ENCODE data around the gene SAMD9. TPM values are rescaled to one million over a fixed set of nuclear protein-coding genes. Genes with fewer than 3 reads are reported as not detected.
A peak's percentile ranks its signal among the peaks of the same experiment; 100 is the strongest.

Gene SAMD9
- total RNA-seq, 1 experiment from 2014 or later, result 28.8 TPM

DNA sequence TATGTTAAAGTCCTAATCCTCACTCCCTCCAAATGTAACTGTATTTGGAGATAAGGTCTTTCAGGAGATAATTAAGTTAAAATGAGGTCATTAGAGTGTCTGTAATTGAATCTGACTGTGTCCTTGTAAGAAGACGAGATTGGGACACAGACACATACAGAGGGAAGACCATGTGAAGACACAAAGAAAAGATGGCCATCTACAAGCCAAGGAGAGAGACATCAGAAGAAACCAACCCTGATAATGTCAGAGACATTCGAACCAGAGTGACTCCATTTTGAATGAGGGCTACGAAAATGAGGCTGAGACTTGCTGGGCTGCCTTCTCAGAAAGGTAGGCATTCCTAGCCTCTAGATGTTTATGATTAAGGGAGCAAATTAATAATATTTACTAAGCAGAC, 30.9 kb upstream of the SAMD9 start:
- H3K4me2 ChIP-seq (ENCODE audit: low read depth, low read length, poor library complexity, severe bottlenecking), result peak overlapping the region; percentile 77
- no peak for DNase-seq
- H3K27ac ChIP-seq (ENCODE audit: low read length), result peak overlapping the region; percentile 60; the same call in 1 of the 2 replicates
- no peaks in the 10 kb centered on the region for H3K27me3 ChIP-seq (ENCODE audit: low read length)
- H3K4me3 ChIP-seq (ENCODE audit: low read length), result peak overlapping the region; percentile 68; the same call in 1 of the 2 replicates
- H3K4me1 ChIP-seq (ENCODE audit: low read length), result peaks cover 53% of the 10 kb centered on the region
- no peaks in the 10 kb centered on the region for H4K20me1 ChIP-seq (ENCODE audit: insufficient read depth, low read depth, low read length)
- no peaks in the 10 kb centered on the region for H3K79me2 ChIP-seq (ENCODE audit: low read length)
- H3K9me3 ChIP-seq (ENCODE audit: low read length), result no peaks in the 10 kb centered on the region
- H2AFZ ChIP-seq (ENCODE audit: low read length), result peak overlapping the region; percentile 98
- H3K9me2 ChIP-seq (replicated peaks; ENCODE audit: insufficient read depth, low read length), result no peaks in the 10 kb centered on the region
- H3K36me3 ChIP-seq (ENCODE audit: insufficient read depth, low read length), result no peaks in the 10 kb centered on the region
- H3K9ac ChIP-seq (ENCODE audit: low read length), result peak overlapping the region; percentile 68

DNA sequence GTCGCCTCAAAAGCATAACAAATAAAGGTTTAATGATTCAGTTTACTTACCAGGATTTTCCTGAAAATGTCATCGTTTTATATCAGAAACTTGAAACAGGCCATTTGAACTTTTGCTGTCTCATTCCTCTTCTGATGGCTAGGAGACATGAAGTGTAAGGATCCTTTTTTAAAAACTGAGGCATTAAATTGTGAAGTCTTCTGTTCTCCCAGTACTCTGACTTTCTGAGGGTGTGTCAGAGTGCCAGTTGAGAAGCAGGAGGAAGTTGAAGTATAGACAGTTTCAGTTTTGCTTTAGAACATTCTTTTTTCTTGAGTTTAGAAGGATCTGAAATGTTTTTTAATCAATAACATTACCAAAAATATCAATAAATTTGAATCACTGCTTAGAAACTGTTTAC, 30.4 kb upstream of the SAMD9 start, which contains the start of gene SAMD9L:
Gene SAMD9L (minus strand): TSS at position 242 of the 400 bp plus-strand sequence. CDS start 12,414 bp downstream, outside the sequence.
- DNase-seq, result peak; percentile 65
- Histone ChIP-seq H4K20me1 (ENCODE audit: insufficient read depth, low read depth, low read length) (no peaks in the 10 kb centered on the region), H3K4me1 (ENCODE audit: low read length) (peaks cover 53% of the 10 kb centered on the region), H3K4me2 (ENCODE audit: low read depth, low read length, poor library complexity, severe bottlenecking) (peak within 1 kb of the TSS; percentile 77), H3K9me3 (ENCODE audit: low read length) (no peaks in the 10 kb centered on the region), H3K79me2 (ENCODE audit: low read length) (no peaks in the 10 kb centered on the region), H3K36me3 (ENCODE audit: insufficient read depth, low read length) (no peaks in the 10 kb centered on the region), H3K27ac (ENCODE audit: low read length) (peak within 1 kb of the TSS; percentile 60), H3K27me3 (ENCODE audit: low read length) (no peaks in the 10 kb centered on the region), H2AFZ (ENCODE audit: low read length) (peak within 1 kb of the TSS; percentile 98), H3K9ac (ENCODE audit: low read length) (peak within 1 kb of the TSS; percentile 68), H3K9me2 (replicated peaks; ENCODE audit: insufficient read depth, low read length) (no peaks in the 10 kb centered on the region), H3K4me3 (ENCODE audit: low read length) (peak within 1 kb of the TSS; percentile 68)

DNA sequence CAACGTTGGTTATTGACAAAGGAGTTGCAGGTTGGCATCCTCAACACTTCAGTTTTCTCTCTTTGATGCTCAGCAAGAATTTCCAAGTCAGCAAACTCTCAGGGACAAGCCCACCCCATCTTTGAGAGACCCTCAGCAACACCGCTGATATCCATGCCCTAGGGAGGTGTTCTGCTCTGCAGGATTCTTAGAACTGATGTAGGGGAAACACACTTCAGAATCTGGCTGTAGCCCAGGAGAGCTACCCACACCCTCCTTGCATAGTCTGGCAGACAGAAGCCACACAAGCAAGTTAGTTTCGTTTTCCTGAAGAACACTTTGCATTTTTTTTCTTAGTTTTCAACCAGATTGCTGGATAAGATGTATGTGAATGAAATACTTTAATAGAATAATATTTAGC, 29.6 kb upstream of the SAMD9 start:
- Histone ChIP-seq H3K4me3 (ENCODE audit: low read length) (peak overlapping the region; percentile 68), H3K9me3 (ENCODE audit: low read length) (no peaks in the 10 kb centered on the region), H3K4me1 (ENCODE audit: low read length) (peaks cover 53% of the 10 kb centered on the region), H3K79me2 (ENCODE audit: low read length) (no peaks in the 10 kb centered on the region), H3K27ac (ENCODE audit: low read length) (peak overlapping the region; percentile 60), H3K36me3 (ENCODE audit: insufficient read depth, low read length) (no peaks in the 10 kb centered on the region), H3K9ac (ENCODE audit: low read length) (peak overlapping the region; percentile 68), H3K4me2 (ENCODE audit: low read depth, low read length, poor library complexity, severe bottlenecking) (peak overlapping the region; percentile 77), H3K9me2 (replicated peaks; ENCODE audit: insufficient read depth, low read length) (no peaks in the 10 kb centered on the region), H3K27me3 (ENCODE audit: low read length) (no peaks in the 10 kb centered on the region), H2AFZ (ENCODE audit: low read length) (peak overlapping the region; percentile 98), H4K20me1 (ENCODE audit: insufficient read depth, low read depth, low read length) (no peaks in the 10 kb centered on the region)
- DNase-seq, result peak; percentile 76

DNA sequence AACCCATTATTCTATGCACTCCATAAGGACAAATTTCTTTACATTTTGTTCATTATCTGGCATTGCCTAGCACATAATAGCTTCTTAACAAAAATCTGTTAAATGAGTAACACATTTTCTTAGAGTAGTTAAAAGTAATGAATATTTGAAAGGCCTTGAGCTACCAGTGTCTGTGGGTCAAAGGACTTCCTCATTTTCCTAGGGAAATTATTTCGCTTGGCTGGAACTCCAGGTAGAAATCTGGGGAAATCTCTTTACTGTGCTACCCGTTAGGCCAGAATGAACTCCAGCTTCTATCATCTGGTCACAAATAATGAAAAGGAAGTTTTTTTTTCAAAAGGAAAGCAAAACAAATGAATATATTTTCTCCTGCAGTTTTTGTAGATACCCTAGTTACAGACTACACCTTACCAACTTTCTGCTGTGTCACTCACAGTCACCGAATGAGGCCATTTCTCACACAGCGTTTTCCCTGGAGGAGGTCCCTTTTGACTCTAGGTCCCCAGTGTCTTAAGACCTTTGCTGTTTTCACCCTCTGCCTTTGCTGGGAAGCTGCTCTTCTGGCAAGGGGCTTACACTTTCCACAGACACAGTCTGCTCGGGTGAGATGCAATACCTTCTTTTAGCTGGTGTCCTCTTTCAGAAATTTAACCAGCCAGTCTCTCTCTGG, 28.8 kb upstream of the SAMD9 start:
- Histone ChIP-seq H3K27me3 (ENCODE audit: low read length) (no peaks in the 10 kb centered on the region), H3K4me1 (ENCODE audit: low read length) (peaks cover 53% of the 10 kb centered on the region), H2AFZ (ENCODE audit: low read length) (peak overlapping the region; percentile 98), H3K9me3 (ENCODE audit: low read length) (no peaks in the 10 kb centered on the region), H3K27ac (ENCODE audit: low read length) (peak overlapping the region; percentile 60), H3K79me2 (ENCODE audit: low read length) (no peaks in the 10 kb centered on the region), H4K20me1 (ENCODE audit: insufficient read depth, low read depth, low read length) (no peaks in the 10 kb centered on the region), H3K36me3 (ENCODE audit: insufficient read depth, low read length) (no peaks in the 10 kb centered on the region), H3K4me3 (ENCODE audit: low read length) (peak overlapping the region; percentile 68), H3K9me2 (replicated peaks; ENCODE audit: insufficient read depth, low read length) (no peaks in the 10 kb centered on the region), H3K9ac (ENCODE audit: low read length) (peak overlapping the region; percentile 68), H3K4me2 (ENCODE audit: low read depth, low read length, poor library complexity, severe bottlenecking) (peak overlapping the region; percentile 77)
- peak; percentile 59 for DNase-seq

DNA sequence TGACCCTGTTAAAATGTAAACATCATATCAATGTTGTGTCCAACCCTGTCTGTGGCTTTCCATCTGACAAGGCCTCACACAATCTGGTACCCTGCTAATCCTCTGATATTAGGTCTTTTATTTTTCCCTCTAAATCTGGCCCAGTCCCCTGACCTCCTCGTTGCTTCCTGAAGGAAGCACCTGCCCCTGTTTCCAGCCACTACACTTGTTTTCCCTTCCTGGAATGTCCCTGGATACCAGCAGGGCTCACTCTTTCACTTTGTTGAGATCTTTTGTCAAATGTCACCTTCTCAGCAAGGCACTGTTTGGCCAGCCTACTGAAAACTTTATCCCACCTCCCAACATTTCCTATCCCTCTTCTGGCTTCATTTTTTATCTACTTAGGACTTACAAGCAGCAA, 28.3 kb upstream of the SAMD9 start:
- H3K4me2 ChIP-seq (ENCODE audit: low read depth, low read length, poor library complexity, severe bottlenecking), result peak overlapping the region; percentile 77
- H3K9ac ChIP-seq (ENCODE audit: low read length), result peak overlapping the region; percentile 68
- H3K27me3 ChIP-seq (ENCODE audit: low read length), result no peaks in the 10 kb centered on the region
- H3K79me2 ChIP-seq (ENCODE audit: low read length), result no peaks in the 10 kb centered on the region
- no peaks in the 10 kb centered on the region for H3K9me2 ChIP-seq (replicated peaks; ENCODE audit: insufficient read depth, low read length)
- no peaks in the 10 kb centered on the region for H3K36me3 ChIP-seq (ENCODE audit: insufficient read depth, low read length)
- H3K9me3 ChIP-seq (ENCODE audit: low read length), result no peaks in the 10 kb centered on the region
- H2AFZ ChIP-seq (ENCODE audit: low read length), result 0 out of 2 replicates have a peak overlapping the region, but pooled peaks have one; percentile 78
- DNase-seq, result no peak
- H3K4me3 ChIP-seq (ENCODE audit: low read length), result peak overlapping the region; percentile 68; the same call in 1 of the 2 replicates
- peak overlapping the region; percentile 60 for H3K27ac ChIP-seq (ENCODE audit: low read length)
- peaks cover 53% of the 10 kb centered on the region for H3K4me1 ChIP-seq (ENCODE audit: low read length)
- H4K20me1 ChIP-seq (ENCODE audit: insufficient read depth, low read depth, low read length), result no peaks in the 10 kb centered on the region

DNA sequence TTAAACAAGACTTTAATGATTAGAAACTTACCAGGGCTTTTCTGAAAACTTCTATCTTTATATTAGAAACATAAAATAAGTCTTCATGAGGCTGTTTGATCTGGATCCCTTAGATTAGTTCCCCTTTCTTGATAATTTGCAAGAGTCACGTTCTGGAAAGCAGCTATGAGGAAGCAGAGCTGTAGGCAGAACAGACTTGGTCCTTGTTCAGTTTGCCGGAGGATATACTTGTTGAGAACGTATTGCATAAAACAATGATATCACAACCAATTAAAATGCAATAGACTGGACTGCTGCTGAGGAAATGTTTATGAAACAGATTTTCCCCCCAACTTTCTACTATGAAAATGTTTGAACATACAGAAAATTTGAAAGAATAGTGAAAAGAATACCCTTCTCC, 27.6 kb upstream of the SAMD9 start:
- peak overlapping the region; percentile 60 for H3K27ac ChIP-seq (ENCODE audit: low read length)
- no peaks in the 10 kb centered on the region for H3K9me3 ChIP-seq (ENCODE audit: low read length)
- H3K79me2 ChIP-seq (ENCODE audit: low read length), result no peaks in the 10 kb centered on the region
- H2AFZ ChIP-seq (ENCODE audit: low read length), result peak overlapping the region; percentile 78; the same call in 1 of the 2 replicates
- no peaks in the 10 kb centered on the region for H3K9me2 ChIP-seq (replicated peaks; ENCODE audit: insufficient read depth, low read length)
- peak overlapping the region; percentile 68; the same call in 1 of the 2 replicates for H3K9ac ChIP-seq (ENCODE audit: low read length)
- peak overlapping the region; percentile 77 for H3K4me2 ChIP-seq (ENCODE audit: low read depth, low read length, poor library complexity, severe bottlenecking)
- H3K4me1 ChIP-seq (ENCODE audit: low read length), result peaks cover 46% of the 10 kb centered on the region
- peak overlapping the region; percentile 68; the same call in 1 of the 2 replicates for H3K4me3 ChIP-seq (ENCODE audit: low read length)
- DNase-seq, result peak; percentile 83
- no peaks in the 10 kb centered on the region for H3K36me3 ChIP-seq (ENCODE audit: insufficient read depth, low read length)
- H3K27me3 ChIP-seq (ENCODE audit: low read length), result no peaks in the 10 kb centered on the region
- H4K20me1 ChIP-seq (ENCODE audit: insufficient read depth, low read depth, low read length), result no peaks in the 10 kb centered on the region

DNA sequence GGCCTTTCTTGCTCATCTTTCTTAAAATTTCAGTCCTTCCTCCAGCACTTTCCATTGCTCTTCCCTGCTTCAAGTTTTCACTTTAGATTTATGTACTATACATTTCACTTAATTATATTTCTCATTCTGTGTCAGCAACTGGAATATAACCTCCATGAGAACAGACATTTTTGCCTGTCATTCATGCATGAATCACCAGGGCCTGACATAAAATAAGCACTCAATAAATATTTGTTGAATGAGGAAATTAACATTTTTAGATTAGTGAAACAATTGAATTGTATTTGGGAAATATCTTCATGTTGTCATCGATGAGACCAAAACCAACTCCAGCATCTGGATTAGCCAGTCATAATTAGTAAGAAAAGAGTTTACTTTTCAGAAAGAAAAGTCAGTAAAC, 24.3 kb upstream of the SAMD9 start:
- Histone ChIP-seq H3K9ac (ENCODE audit: low read length) (no peak overlapping the region), H3K9me3 (ENCODE audit: low read length) (no peaks in the 10 kb centered on the region), H3K27me3 (ENCODE audit: low read length) (no peaks in the 10 kb centered on the region), H4K20me1 (ENCODE audit: insufficient read depth, low read depth, low read length) (no peaks in the 10 kb centered on the region), H3K4me1 (ENCODE audit: low read length) (peaks cover 27% of the 10 kb centered on the region), H2AFZ (ENCODE audit: low read length) (no peak overlapping the region), H3K4me3 (ENCODE audit: low read length) (no peak overlapping the region), H3K79me2 (ENCODE audit: low read length) (no peaks in the 10 kb centered on the region), H3K9me2 (replicated peaks; ENCODE audit: insufficient read depth, low read length) (no peaks in the 10 kb centered on the region), H3K27ac (ENCODE audit: low read length) (no peak overlapping the region), H3K4me2 (ENCODE audit: low read depth, low read length, poor library complexity, severe bottlenecking) (no peak overlapping the region), H3K36me3 (ENCODE audit: insufficient read depth, low read length) (no peaks in the 10 kb centered on the region)
- no peak for DNase-seq

DNA sequence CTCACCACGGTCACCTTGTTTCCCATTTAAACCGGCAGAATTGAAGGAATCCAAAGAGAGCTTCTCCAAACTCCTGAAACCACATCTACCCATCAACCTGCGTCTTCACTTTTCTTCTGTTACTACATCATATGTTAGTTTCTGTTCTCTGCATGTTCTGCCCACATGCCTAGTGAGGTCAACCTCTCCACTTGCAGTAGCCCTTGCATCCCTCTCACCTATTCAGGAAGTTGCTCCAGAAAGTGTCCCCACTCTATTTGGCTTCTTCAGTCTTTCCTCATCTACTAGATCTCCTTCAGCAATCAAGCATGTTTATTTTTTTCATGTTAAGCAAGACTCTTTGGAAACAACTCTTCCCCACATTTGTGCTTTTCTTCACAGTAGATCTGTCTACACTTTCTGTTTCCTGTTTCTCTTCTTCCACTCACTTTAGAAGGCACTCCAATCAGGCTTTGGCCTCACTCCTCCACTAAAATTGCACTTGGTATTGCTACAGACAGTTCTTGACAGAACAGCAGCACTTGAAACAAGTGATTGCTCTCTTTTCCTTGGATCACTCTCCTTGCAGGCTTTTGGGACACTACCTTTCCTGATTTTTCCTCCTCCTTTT, 22.9 kb upstream of the SAMD9 start:
- H3K9me2 ChIP-seq (replicated peaks; ENCODE audit: insufficient read depth, low read length), result no peaks in the 10 kb centered on the region
- no peak overlapping the region for H3K4me2 ChIP-seq (ENCODE audit: low read depth, low read length, poor library complexity, severe bottlenecking)
- no peaks in the 10 kb centered on the region for H3K36me3 ChIP-seq (ENCODE audit: insufficient read depth, low read length)
- H4K20me1 ChIP-seq (ENCODE audit: insufficient read depth, low read depth, low read length), result no peaks in the 10 kb centered on the region
- H3K9ac ChIP-seq (ENCODE audit: low read length), result no peak overlapping the region
- H3K79me2 ChIP-seq (ENCODE audit: low read length), result no peaks in the 10 kb centered on the region
- H3K27ac ChIP-seq (ENCODE audit: low read length), result no peak overlapping the region
- H3K4me1 ChIP-seq (ENCODE audit: low read length), result peaks cover 13% of the 10 kb centered on the region
- no peak for DNase-seq
- H3K9me3 ChIP-seq (ENCODE audit: low read length), result no peaks in the 10 kb centered on the region
- H2AFZ ChIP-seq (ENCODE audit: low read length), result no peak overlapping the region
- H3K4me3 ChIP-seq (ENCODE audit: low read length), result no peak overlapping the region
- H3K27me3 ChIP-seq (ENCODE audit: low read length), result no peaks in the 10 kb centered on the region

Data from Karpas-422 (cell line).